Heart right ventricle (tissue), 16 donors: ENCODE measurements around the gene PPP1R2. TPM values are rescaled to one million over a fixed set of nuclear protein-coding genes. Genes with fewer than 3 reads are reported as not detected.

Experiments
- ATAC-seq, 8 donors: fragments of 200-7000 bp; cut with Tn5 transposase; one replicate each; pipeline ENCODE4 v1.9.1; 2020; ENCODE audit warnings: mild to moderate bottlenecking in 8 of 8, moderate library complexity in 8 of 8, moderate number of reproducible peaks in 1 of 8
- DNase-seq, 2 donors: peaks; one replicate each; pipeline ENCODE4 v3.0.0-alpha.2; 2020
- H3K27ac ChIP-seq, 10 donors: fragments of 200-600 bp; sonication (generic) in 2 of 10; one replicate each; pipeline versions ENCODE4 v1.5.0 to v1.8.0; 2020 to 2022; ENCODE audit warnings: mild to moderate bottlenecking in 3 of 10
- H3K27me3 ChIP-seq, 7 donors: fragments of 200-600 bp; one replicate each; pipeline ENCODE4 v1.8.0; 2021 to 2022; ENCODE audit warnings: mild to moderate bottlenecking in 2 of 7
- H3K36me3 ChIP-seq, 9 donors: fragments of 200-600 bp; sonication (generic) in 1 of 9; one replicate each; pipeline versions ENCODE4 v1.5.0 to v1.8.0; 2020 to 2022; ENCODE audit warnings: mild to moderate bottlenecking in 2 of 9
- H3K4me1 ChIP-seq, 9 donors: fragments of 200-600 bp; sonication (generic) in 1 of 9; one replicate each; pipeline versions ENCODE4 v1.5.0 to v1.8.0; 2020 to 2022; ENCODE audit warnings: mild to moderate bottlenecking in 4 of 9
- H3K4me3 ChIP-seq, 10 donors: fragments of 200-600 bp; sonication (generic) in 2 of 10; one replicate each; pipeline versions ENCODE4 v1.5.0 to v1.8.0; 2020 to 2022; ENCODE audit warnings: mild to moderate bottlenecking in 7 of 10, moderate library complexity in 2 of 10
- H3K9me3 ChIP-seq, 11 donors: fragments of 200-600 bp in 10 of 11; sonication (generic) in 2 of 11; one replicate each; pipeline versions ENCODE4 v1.5.0 to v1.8.0; 2013 to 2022; ENCODE audit warnings: mild to moderate bottlenecking in 2 of 11, control low read depth in 1 of 11, moderate library complexity in 1 of 11
- WGBS, 2 donors: extraction: QIAGEN DNeasy Blood & Tissue Kit; methylation state at CpG; one replicate each; pipeline ENCODE4 v1.1.7; 2013; ENCODE audit warnings: inconsistent platforms in 1 of 2; 5-methylcytosine and 5-hydroxymethylcytosine counted together
- intact Hi-C, 10 donors: fragments of 100-400 bp; cut with DNase I; formaldehyde crosslinking; loops; one replicate each; pipeline versions ENCODE4 v1.11.1 to v1.14.2; 2022
- polyA plus RNA-seq, 2 donors: library from polyadenylated mRNA; stranded (reverse); fragments of 200-250 nt; gene quantifications; one replicate each; pipeline ENCODE4 v1.2.3, GENCODE V29; 2013
- total RNA-seq, 10 donors: library from RNA; stranded (reverse); fragmentation: NEBNext Ultra II Directional in 3 of 10; extraction: Animal tissue kit (Norgen Biotek cat#: 25700) in 3 of 10; gene quantifications; one replicate each; pipeline versions ENCODE4 v1.2.1 to v1.2.4, GENCODE V29; 2021 to 2023
- TF ChIP-seq, protein P1 (sequence below), 9 donors: fragments of 200-600 bp; sonication (generic) in 2 of 9; IDR thresholded peaks; one replicate each; pipeline versions ENCODE4 v1.5.0 to v1.8.0; 2021 to 2022; ENCODE audit warnings: antibody characterized with exemption in 9 of 9, mild to moderate bottlenecking in 5 of 9, moderate library complexity in 1 of 9
- donor health status: Arrhythmogenic right ventricular cardiomyopathy.
- donor health status: ischemic (EF 13 %, LVEDD 7.1; RV severe dilation, severe dysfunction).
- donor health status: healthy with polysubstance abuse.
- donor health status: DM: no; HTN: yes; CAD: no.
- donor health status: DM: no; HTN: no; CAD: no.
- donor health status: ischemic (EF 25% LVEDD 6.9; RV normal size, moderate dysfunction).
- donor health status: ischemic (EF 25% LVEDD 5.7; RV mildly dilated, moderate dysfunction).
- donor health status: healthy.
- donor health status: DM: yes; HTN: yes; CAD: no.
- donor health status: Ischemic cardiomyopathy.
- donor health status: ischemic (EF 35%, LVEDD 5.7; RV mildly dilated, moderate dysfunction).
- donor health status: nonischemic (EF 11% LVEDD 7.7; RV severe dilation, severe dysfunction).
- donor health status: DM: yes; HTN: yes; CAD: no.
- donor health status: PGD.
- donor health status: ischemic (EF 29% LVEDD 5.4; RV normal size, mild dysfunction).
- donor health status: nonischemic (EF 23%, LVEDD 6.1; RV moderate dilation, normal function).

The PPP1R2 gene
- total and polyA plus RNA-seq, 12 donors = 15.4 to 55.2 (median 40.3) TPM

DNA sequence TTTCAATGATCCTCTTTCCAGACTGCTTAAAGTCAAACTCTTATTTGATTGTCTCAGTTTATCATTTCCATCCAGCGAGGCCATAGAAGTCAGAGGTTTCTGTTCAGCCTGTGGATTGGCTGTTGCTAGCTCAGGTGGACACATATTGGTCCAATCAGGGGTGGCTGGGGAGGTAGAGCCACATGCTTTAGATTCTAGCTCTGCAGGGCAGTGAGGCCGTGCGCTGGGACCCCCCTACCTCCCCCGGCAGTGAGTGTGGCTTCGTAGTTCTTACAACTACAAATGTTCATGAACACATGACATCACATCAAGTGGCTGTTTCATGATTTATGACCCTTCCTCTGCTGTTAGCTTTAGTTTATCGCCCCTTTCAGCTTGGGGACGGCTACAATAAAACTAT is 22.6 kb upstream of the PPP1R2 start:
- H3K9me3 ChIP-seq = no peaks in the 10 kb centered on the region
- H3K27me3 ChIP-seq = peaks cover 0 to 13% (median 0%) of the 10 kb centered on the region in 7 donors
- WGBS, 2 donors = 73 to 89% methylated on average over 7 of the region's 7 CpGs
- no peak overlapping the region for H3K27ac ChIP-seq
- ATAC-seq = no peak
- H3K4me3 ChIP-seq = no peak overlapping the region
- peaks cover 0 to 21% (median 0%) of the 10 kb centered on the region in 9 donors for H3K36me3 ChIP-seq
- TF ChIP-seq, protein P1, sequence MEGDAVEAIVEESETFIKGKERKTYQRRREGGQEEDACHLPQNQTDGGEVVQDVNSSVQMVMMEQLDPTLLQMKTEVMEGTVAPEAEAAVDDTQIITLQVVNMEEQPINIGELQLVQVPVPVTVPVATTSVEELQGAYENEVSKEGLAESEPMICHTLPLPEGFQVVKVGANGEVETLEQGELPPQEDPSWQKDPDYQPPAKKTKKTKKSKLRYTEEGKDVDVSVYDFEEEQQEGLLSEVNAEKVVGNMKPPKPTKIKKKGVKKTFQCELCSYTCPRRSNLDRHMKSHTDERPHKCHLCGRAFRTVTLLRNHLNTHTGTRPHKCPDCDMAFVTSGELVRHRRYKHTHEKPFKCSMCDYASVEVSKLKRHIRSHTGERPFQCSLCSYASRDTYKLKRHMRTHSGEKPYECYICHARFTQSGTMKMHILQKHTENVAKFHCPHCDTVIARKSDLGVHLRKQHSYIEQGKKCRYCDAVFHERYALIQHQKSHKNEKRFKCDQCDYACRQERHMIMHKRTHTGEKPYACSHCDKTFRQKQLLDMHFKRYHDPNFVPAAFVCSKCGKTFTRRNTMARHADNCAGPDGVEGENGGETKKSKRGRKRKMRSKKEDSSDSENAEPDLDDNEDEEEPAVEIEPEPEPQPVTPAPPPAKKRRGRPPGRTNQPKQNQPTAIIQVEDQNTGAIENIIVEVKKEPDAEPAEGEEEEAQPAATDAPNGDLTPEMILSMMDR (IDR thresholded peaks at IDR 0.05) = no peak
- intact Hi-C loops = loop anchor here in 1 of 10 donors (5.0 kb wide), 1 partner anchor 932 kb away; no protein-coding TSS in a partner anchor
- peaks cover 0 to 9% (median 7%) of the 10 kb centered on the region in 9 donors for H3K4me1 ChIP-seq
- no peak for DNase-seq

DNA sequence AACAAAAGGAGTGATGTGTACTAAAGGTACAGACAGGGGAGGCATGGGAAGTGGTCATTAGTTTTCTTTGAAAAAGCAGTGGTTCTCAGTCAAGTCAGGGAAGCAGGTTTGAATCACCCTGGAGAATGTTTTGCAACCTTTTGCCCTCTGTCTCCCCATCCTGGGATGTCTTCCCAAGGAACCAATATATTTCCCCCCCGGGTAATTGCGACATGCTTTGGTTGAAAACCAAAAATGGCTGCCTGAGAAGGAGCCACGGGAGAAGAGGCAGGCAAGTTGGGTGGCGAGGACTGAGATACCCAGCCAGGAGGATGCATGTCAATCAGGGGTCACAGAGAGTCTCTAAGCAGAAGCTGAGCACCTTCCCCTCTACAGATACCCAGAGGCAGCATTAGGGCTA is 20.2 kb upstream of the PPP1R2 start:
- no peak overlapping the region for H3K4me3 ChIP-seq
- intact Hi-C loops = no loop called here
- H3K36me3 ChIP-seq = peaks cover 0 to 1% (median 0%) of the 10 kb centered on the region in 9 donors
- ATAC-seq (no peak), DNase-seq (no peak)
- H3K27ac ChIP-seq = no peak overlapping the region
- TF ChIP-seq, protein P1 (IDR thresholded peaks at IDR 0.05) = no peak
- peaks cover 0 to 13% (median 0%) of the 10 kb centered on the region in 7 donors for H3K27me3 ChIP-seq
- 84 to 85% methylated on average over 4 of the region's 4 CpGs for WGBS, 2 donors
- H3K9me3 ChIP-seq = no peaks in the 10 kb centered on the region
- peaks cover 0 to 5% (median 0%) of the 10 kb centered on the region in 9 donors for H3K4me1 ChIP-seq

DNA sequence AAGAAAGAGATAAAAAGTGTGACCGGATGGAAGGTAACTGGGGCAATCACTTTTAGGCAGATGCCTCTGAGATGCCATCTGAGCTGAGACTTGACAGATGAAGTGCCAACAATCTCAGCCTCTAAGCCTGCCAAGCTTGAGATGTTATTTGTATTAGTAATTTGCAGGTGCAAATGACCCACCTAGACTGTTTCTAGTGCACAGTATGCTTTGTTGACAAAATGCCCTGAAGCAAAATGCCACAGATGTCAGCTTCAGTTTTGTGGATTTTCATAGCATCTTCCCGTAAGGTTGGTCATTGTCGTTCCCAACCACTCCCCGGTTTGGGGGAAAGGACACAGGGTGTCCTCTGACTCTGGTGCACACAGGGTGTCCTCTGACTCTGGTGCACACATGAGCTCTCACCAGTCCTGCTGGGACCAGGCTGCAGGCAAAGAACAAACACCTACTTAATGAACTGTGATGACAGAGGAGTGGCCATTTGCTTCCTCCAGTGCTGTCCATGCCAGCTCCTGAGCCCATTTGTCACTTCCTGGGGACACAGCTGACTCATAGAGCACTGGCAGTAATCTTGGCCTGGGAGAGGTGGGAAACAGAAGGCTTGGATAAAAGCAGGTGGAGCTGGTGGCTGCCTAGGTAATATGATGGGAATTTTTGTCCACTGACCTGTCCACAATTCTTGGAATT is 16.7 kb upstream of the PPP1R2 start:
- 90 to 94% methylated on average over 4 of the region's 4 CpGs for WGBS, 2 donors
- Histone ChIP-seq H3K27ac (no peak overlapping the region), H3K4me3 (no peak overlapping the region), H3K4me1 (peaks cover 0 to 5% (median 0%) of the 10 kb centered on the region in 9 donors), H3K27me3 (no peaks in the 10 kb centered on the region), H3K36me3 (no peaks in the 10 kb centered on the region), H3K9me3 (no peaks in the 10 kb centered on the region)
- DNase-seq (no peak), ATAC-seq (no peak)
- intact Hi-C loops = no loop called here
- TF ChIP-seq, protein P1 (IDR thresholded peaks at IDR 0.05) = no peak

DNA sequence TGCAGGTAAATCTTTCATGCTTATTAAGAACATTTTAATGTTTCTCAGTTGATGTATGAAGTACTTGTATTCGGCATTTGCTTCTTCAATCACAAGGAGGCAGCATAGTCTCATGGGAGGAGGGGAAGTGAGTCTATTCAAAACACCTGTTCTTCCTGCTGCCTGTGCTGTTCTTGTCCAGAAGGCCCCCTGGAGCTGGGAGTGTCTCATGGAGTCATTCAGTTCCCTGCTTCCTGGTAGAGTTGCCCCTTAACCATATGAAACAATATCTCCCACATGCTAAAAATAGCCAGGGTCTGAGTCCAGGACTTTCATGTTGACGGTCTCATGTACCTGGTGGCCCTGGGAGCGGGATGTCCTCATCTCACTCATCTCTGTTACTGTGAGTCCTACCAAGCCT is 15.5 kb upstream of the PPP1R2 start:
- H3K9me3 ChIP-seq = no peaks in the 10 kb centered on the region
- H3K36me3 ChIP-seq = no peaks in the 10 kb centered on the region
- DNase-seq (peak in 1 of 2 donors; percentile 36), ATAC-seq (peak in 5 of 8 donors; percentile 22 to 72 (median 63))
- no peak overlapping the region for H3K27ac ChIP-seq
- intact Hi-C loops = no loop called here
- TF ChIP-seq, protein P1 (IDR thresholded peaks at IDR 0.05) = peak in 7 of 9 donors; percentile 35 to 65 (median 52)
- H3K27me3 ChIP-seq = no peaks in the 10 kb centered on the region
- no peak overlapping the region for H3K4me3 ChIP-seq
- peaks cover 0 to 5% (median 0%) of the 10 kb centered on the region in 9 donors for H3K4me1 ChIP-seq
- WGBS, 2 donors = 36 to 43% methylated on average over 3 of the region's 3 CpGs
